C4-2B (cell line): Measurements from ENCODE around the gene RTBDN.

Experiments used
- ZFX ChIP-seq: fragments of 450-650 bp; IDR thresholded peaks from 2 replicates; pipeline ENCODE4 v1.6.1; 2017
- TF ChIP-seq, protein P1 (sequence below): fragments of 450-650 bp; conservative IDR thresholded peaks from 2 replicates; pipeline ENCODE4 v1.5.1; 2017; ENCODE audit warnings: mild to moderate bottlenecking

DNA sequence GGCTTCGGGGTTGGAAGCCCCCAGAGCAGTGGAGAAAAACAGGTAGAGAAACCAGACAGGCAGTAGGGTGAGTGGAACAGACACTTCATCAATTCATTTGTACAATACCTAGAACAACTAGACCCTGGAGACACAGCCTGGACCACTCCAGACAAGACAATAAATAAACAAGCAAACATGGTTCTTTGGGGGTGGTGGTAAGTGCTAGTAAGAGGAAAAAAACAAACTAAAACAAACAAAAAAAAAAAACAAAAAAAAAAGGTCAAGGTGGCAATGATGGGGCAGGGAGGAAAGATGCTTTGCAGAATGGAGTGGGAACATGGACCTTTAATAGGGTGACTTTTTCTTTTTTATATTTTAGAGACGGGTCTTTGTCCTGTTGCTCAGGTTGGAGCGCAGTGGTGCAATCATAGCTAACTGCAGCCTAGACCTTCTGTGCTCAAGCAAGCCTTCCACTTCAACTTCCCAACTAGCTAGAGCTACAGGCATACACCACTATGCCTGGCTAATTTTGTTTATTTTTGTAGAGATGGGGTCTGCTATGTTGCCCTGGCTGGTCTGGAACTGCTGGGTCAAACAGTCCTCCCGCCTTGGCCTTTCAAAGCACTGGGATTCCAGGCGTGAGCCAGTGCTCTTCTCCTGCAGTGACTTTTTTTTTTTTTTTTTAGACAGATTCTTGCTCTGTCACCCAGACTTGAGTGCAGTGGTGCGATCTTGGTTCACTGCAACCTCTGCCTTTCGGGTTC, 40.0 kb downstream of the RTBDN start:
- TF ChIP-seq ZFX = no peak
- TF ChIP-seq, protein P1, sequence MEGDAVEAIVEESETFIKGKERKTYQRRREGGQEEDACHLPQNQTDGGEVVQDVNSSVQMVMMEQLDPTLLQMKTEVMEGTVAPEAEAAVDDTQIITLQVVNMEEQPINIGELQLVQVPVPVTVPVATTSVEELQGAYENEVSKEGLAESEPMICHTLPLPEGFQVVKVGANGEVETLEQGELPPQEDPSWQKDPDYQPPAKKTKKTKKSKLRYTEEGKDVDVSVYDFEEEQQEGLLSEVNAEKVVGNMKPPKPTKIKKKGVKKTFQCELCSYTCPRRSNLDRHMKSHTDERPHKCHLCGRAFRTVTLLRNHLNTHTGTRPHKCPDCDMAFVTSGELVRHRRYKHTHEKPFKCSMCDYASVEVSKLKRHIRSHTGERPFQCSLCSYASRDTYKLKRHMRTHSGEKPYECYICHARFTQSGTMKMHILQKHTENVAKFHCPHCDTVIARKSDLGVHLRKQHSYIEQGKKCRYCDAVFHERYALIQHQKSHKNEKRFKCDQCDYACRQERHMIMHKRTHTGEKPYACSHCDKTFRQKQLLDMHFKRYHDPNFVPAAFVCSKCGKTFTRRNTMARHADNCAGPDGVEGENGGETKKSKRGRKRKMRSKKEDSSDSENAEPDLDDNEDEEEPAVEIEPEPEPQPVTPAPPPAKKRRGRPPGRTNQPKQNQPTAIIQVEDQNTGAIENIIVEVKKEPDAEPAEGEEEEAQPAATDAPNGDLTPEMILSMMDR = no peak
